Activated naive CD4-positive, alpha-beta T cell treated with anti-CD3 and anti-CD28 coated beads, Interleukin-2, amount 10 ng/mL, durations not matched to agents 7 days and 5 days (primary cell): ENCODE measurements around the gene TRAPPC12.

Source experiments
- CTCF ChIA-PET: fragments of 350-600 bp; sonication (Branson Sonifier 250); formaldehyde crosslinking; loops from one replicate; lab custom pipeline; 2021; ENCODE audit warnings: antibody characterized with exemption; lab: Charles Lee
- DNase-seq: peaks from one replicate; pipeline ENCODE4 v3.0.0-alpha.2; 2020
- H3K27ac Mint-ChIP-seq: one replicate; pipeline ENCODE4 v1.8.0; 2021; ENCODE audit warnings: mild to moderate bottlenecking, moderate library complexity, mixed read lengths
- H3K27me3 Mint-ChIP-seq: one replicate; pipeline ENCODE4 v1.8.0; 2021; ENCODE audit warnings: mild to moderate bottlenecking, mixed read lengths
- H3K36me3 Mint-ChIP-seq: one replicate; pipeline ENCODE4 v1.8.0; 2021; ENCODE audit warnings: mixed read lengths
- H3K4me1 Mint-ChIP-seq: one replicate; pipeline ENCODE4 v1.8.0; 2021; ENCODE audit warnings: mixed read lengths
- H3K4me3 Mint-ChIP-seq: one replicate; pipeline ENCODE4 v1.8.0; 2021; ENCODE audit warnings: mild to moderate bottlenecking, moderate library complexity, mixed read lengths
- H3K9me3 Mint-ChIP-seq: one replicate; pipeline ENCODE4 v1.8.0; 2021; ENCODE audit warnings: mixed read lengths

TRAPPC12 gene

GRCh38 chr2:3424171-3424795, 44.8 kb downstream of the TRAPPC12 start:
- Mint-ChIP-seq H3K4me3 (no peak overlapping the region), H3K4me1 (no peaks in the 10 kb centered on the region), H3K9me3 (no peaks in the 10 kb centered on the region), H3K27me3 (no peaks in the 10 kb centered on the region), H3K36me3 (peaks cover 25% of the 10 kb centered on the region), H3K27ac (no peak overlapping the region)
- CTCF ChIA-PET, result interaction anchor here (0.6 to 3.8 kb wide), 16 partner anchors 9 to 228 kb away, joined by 3 to 33 read pairs (median 4); no protein-coding TSS in a partner anchor
- no peak for DNase-seq

GRCh38 chr2:3426615-3427014, 47.1 kb downstream of the TRAPPC12 start:
- no peak overlapping the region for H3K4me3 Mint-ChIP-seq
- H3K27me3 Mint-ChIP-seq, result no peaks in the 10 kb centered on the region
- H3K4me1 Mint-ChIP-seq, result no peaks in the 10 kb centered on the region
- CTCF ChIA-PET, result interaction anchor here (0.8 to 1.6 kb wide), 4 partner anchors 36 to 354 kb away, joined by 3 to 5 read pairs (median 3); no protein-coding TSS in a partner anchor
- no peak for DNase-seq
- H3K36me3 Mint-ChIP-seq, result peaks cover 25% of the 10 kb centered on the region
- H3K27ac Mint-ChIP-seq, result no peak overlapping the region
- H3K9me3 Mint-ChIP-seq, result no peaks in the 10 kb centered on the region

DNA sequence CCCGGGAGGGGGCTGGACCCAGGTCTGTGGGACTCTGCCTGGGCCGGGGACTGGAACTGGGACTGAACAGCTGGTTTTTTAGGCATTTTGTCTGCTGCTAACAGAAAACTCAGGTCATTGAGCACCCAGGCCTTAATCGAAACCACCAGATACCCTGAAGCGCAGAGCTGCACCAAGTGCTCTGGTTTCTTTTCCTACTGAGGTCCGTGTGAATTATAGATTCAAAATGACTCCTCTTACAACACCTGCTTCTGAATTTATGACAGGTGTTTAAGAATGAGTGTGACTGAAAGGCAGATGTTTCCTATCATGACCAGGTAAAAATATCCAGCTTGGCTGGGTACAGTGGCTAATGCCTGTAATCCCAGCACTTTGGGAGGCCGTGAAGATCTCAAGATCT, 47.8 kb downstream of the TRAPPC12 start:
- Mint-ChIP-seq H3K27ac (no peak overlapping the region), H3K9me3 (no peaks in the 10 kb centered on the region), H3K4me1 (no peaks in the 10 kb centered on the region), H3K4me3 (no peak overlapping the region), H3K36me3 (peaks cover 25% of the 10 kb centered on the region), H3K27me3 (no peaks in the 10 kb centered on the region)
- CTCF ChIA-PET, result interaction anchor here (0.8 to 1.6 kb wide), 3 partner anchors 35 to 354 kb away, joined by 3 to 5 read pairs (median 3); no protein-coding TSS in a partner anchor
- DNase-seq, result no peak

DNA sequence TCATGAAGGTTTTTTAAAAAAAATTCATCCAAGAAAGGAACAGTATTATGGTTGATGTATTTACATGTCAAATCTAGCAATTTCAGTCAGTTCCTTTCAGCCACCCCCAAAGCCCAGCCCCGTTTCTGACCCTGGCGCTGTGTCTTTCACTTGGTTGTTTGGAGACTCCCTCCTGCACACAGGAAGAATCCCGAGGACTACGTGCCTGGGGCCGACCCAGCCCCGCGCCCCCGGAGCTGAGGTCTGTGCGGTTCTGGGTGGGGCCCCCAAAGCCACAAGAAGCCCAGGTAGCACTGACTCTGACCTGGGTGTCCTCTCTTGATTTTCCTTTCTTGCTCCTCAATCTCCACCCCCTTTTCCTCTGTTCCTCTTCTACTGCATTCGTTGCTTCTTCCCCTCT, 49.1 kb downstream of the TRAPPC12 start:
- Mint-ChIP-seq H3K27ac (no peak overlapping the region), H3K4me3 (no peak overlapping the region), H3K4me1 (no peaks in the 10 kb centered on the region), H3K27me3 (no peaks in the 10 kb centered on the region), H3K9me3 (no peaks in the 10 kb centered on the region), H3K36me3 (peaks cover 18% of the 10 kb centered on the region)
- CTCF ChIA-PET, result interaction anchor here (1.1 to 1.2 kb wide), 2 partner anchors 9 to 223 kb away, joined by 3 to 4 read pairs; no protein-coding TSS in a partner anchor
- no peak for DNase-seq

GRCh38 chr2:3429066-3429610, 49.6 kb downstream of the TRAPPC12 start:
- Mint-ChIP-seq H3K36me3 (peaks cover 15% of the 10 kb centered on the region), H3K4me1 (no peaks in the 10 kb centered on the region), H3K27me3 (no peaks in the 10 kb centered on the region), H3K9me3 (no peaks in the 10 kb centered on the region), H3K4me3 (no peak overlapping the region), H3K27ac (no peak overlapping the region)
- DNase-seq, result no peak
- CTCF ChIA-PET, result interaction anchor here (1.2 kb wide), 1 partner anchor 223 kb away, joined by 4 read pairs; no protein-coding TSS in a partner anchor

DNA sequence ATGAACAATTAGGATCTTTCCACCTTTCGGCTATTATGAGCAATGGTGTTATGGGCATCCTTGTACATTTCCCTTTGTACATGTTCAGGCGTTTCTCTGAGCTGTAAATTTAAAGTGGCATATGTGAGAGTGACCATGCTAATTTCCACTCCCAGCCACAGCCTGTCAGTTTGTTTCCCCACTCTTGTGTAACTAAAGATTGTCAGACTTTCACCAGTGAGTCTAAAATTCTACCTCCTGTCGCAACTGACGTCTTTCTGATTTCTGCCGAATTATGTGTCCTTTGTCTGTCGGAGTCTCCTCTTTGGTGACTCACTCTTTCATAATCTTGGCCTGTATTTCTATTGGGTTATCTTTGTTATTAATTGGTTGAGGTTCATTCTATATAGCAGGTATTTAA, 50.7 kb downstream of the TRAPPC12 start:
- CTCF ChIA-PET, result no interaction called here
- no peaks in the 10 kb centered on the region for H3K4me1 Mint-ChIP-seq
- H3K36me3 Mint-ChIP-seq, result peaks cover 12% of the 10 kb centered on the region
- H3K27me3 Mint-ChIP-seq, result no peaks in the 10 kb centered on the region
- no peak overlapping the region for H3K4me3 Mint-ChIP-seq
- H3K27ac Mint-ChIP-seq, result no peak overlapping the region
- H3K9me3 Mint-ChIP-seq, result no peaks in the 10 kb centered on the region
- no peak for DNase-seq

DNA sequence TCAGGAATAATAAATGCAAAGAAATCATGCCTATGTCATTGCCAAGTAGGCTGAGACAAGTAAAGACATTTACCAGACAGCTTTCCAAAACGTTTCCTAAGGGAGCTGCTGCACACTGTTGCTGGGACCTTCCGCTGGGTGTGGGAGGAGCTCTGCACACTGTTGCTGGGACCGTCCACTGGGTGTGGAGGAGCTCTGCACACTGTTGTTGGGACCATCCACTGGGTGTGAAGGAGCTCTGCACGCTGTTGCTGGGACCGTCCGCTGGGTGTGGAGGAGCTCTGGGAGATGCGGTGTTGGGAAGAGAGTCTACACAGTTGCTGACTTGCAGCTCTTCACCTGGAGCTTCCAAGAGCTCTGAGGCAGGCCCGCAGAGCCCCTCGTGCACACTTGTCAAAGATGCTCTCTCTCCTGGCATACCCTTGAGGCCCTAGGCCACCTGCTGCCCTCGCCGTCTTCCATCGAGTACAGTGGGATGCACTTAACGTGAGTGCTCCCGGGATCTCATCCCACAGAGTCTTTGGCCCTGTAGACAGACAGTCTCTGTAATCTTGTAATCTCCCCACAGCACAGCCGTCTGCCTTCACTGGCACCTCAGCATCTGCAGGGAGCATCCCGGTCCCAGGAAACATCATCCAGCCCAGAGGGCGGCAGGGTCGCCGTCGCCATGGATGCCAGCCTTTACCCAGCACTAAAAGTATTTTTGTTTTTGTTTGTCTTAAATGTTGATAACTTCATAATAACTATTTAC, 51.4 kb downstream of the TRAPPC12 start:
- DNase-seq, result no peak
- Mint-ChIP-seq H3K27me3 (no peaks in the 10 kb centered on the region), H3K36me3 (peaks cover 12% of the 10 kb centered on the region), H3K4me3 (no peak overlapping the region), H3K27ac (no peak overlapping the region), H3K9me3 (no peaks in the 10 kb centered on the region), H3K4me1 (no peaks in the 10 kb centered on the region)
- CTCF ChIA-PET, result no interaction called here

DNA sequence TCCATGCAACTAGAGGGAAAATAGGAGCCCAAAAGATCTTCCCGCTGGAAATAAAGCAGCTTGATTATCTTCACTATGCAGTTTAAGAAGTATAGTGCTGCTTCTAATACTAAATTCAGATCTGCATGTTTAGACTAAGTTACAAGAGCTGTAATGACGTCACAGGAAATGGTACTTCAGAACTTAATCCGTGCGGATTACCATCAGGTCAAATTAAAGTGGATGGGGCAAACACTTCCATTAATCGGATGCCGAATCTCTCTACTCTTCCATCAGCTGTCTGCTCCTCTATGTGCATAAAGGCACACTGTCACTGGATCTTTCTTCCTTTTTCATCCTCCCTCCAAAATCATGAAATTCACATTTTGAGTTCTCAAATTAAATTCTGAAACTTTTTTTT, 52.6 kb downstream of the TRAPPC12 start:
- H3K27ac Mint-ChIP-seq, result no peak overlapping the region
- no peak overlapping the region for H3K4me3 Mint-ChIP-seq
- H3K9me3 Mint-ChIP-seq, result no peaks in the 10 kb centered on the region
- DNase-seq, result no peak
- CTCF ChIA-PET, result no interaction called here
- peaks cover 7% of the 10 kb centered on the region for H3K36me3 Mint-ChIP-seq
- no peaks in the 10 kb centered on the region for H3K27me3 Mint-ChIP-seq
- no peaks in the 10 kb centered on the region for H3K4me1 Mint-ChIP-seq

DNA sequence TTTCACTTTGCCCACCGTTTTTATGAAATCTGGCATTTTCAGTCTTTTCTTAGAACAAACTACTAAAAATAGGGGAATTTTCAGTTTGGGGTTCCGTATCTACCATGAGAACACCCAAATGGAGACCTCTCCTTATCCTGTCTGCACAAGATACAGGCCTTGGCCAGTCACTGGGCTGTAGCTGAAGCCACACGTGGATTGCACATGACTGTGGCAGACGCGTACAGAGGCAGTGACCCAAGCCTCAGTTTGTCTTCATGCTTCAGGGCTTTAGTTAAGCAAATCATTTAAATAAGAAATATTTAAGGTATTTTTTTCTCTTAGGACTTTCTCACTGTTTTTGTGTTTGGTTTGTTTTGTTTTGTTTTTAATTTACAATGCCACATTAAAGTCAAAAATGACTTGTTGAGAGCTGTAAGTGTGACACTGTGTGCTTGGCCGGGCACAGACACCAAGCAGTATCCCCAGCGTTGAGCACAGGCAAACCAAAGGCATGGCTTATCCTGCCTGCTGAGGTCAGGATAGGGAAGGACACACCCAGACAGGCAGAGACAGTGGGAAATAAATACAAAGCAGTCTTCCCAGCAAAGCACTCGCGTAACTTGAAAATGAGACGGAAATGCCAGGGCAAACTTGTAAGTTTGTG, 53.3 kb downstream of the TRAPPC12 start:
- DNase-seq, result no peak
- CTCF ChIA-PET, result interaction anchor here (1.8 kb wide), 1 partner anchor 9 kb away, joined by 13 read pairs; no protein-coding TSS in a partner anchor
- no peak overlapping the region for H3K4me3 Mint-ChIP-seq
- H3K27me3 Mint-ChIP-seq, result no peaks in the 10 kb centered on the region
- no peaks in the 10 kb centered on the region for H3K9me3 Mint-ChIP-seq
- no peaks in the 10 kb centered on the region for H3K4me1 Mint-ChIP-seq
- H3K36me3 Mint-ChIP-seq, result peaks cover 7% of the 10 kb centered on the region
- no peak overlapping the region for H3K27ac Mint-ChIP-seq

- Mint-ChIP-seq H3K36me3 (peaks cover 7% of the 10 kb centered on the region), H3K27ac (no peak overlapping the region), H3K27me3 (no peaks in the 10 kb centered on the region), H3K4me1 (no peaks in the 10 kb centered on the region), H3K4me3 (no peak overlapping the region), H3K9me3 (no peaks in the 10 kb centered on the region)
- CTCF ChIA-PET, result interaction anchor here (1.1 to 1.8 kb wide), 2 partner anchors 10 to 29 kb away, joined by 3 to 13 read pairs; no protein-coding TSS in a partner anchor
- DNase-seq, result no peak
These were observed 53.8 kb downstream of the TRAPPC12 start for GRCh38 chr2:3433339-3433699.

GRCh38 chr2:3433776-3434400, 54.4 kb downstream of the TRAPPC12 start:
- Mint-ChIP-seq H3K36me3 (peaks cover 6% of the 10 kb centered on the region), H3K27me3 (no peaks in the 10 kb centered on the region), H3K4me1 (no peaks in the 10 kb centered on the region), H3K27ac (no peak overlapping the region), H3K9me3 (no peaks in the 10 kb centered on the region), H3K4me3 (no peak overlapping the region)
- CTCF ChIA-PET, result interaction anchor here (0.6 to 1.8 kb wide), 3 partner anchors 10 to 211 kb away, joined by 3 to 13 read pairs (median 3); no protein-coding TSS in a partner anchor
- DNase-seq, result no peak

- no peak overlapping the region for H3K27ac Mint-ChIP-seq
- no peak for DNase-seq
- H3K4me3 Mint-ChIP-seq, result no peak overlapping the region
- H3K9me3 Mint-ChIP-seq, result no peaks in the 10 kb centered on the region
- CTCF ChIA-PET, result interaction anchor here (1.1 to 1.8 kb wide), 2 partner anchors 11 to 27 kb away, joined by 3 to 13 read pairs; no protein-coding TSS in a partner anchor
- no peaks in the 10 kb centered on the region for H3K4me1 Mint-ChIP-seq
- H3K27me3 Mint-ChIP-seq, result no peaks in the 10 kb centered on the region
- H3K36me3 Mint-ChIP-seq, result peaks cover 5% of the 10 kb centered on the region
These were observed 55.2 kb downstream of the TRAPPC12 start for GRCh38 chr2:3434654-3435053.

DNA sequence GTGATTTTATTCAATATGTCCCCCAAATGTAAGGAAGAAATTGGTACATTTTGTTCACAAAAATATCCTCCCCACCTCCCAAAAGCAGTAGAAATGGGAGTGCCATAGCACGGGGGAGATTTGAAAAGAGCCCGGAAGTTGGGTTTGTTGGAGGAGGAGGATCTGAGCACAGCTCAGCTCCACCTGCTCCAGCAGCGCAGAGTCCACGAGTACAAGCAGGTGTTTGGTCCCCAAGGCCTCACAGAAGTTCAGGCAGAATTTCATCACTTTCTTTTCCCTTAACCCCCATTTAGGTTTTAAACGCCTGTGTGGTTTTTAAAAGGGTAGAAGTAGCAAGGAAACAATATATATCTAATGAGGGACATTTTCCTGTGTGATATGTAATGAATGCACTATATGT, 56.0 kb downstream of the TRAPPC12 start:
- CTCF ChIA-PET, result no interaction called here
- H3K4me3 Mint-ChIP-seq, result no peak overlapping the region
- H3K9me3 Mint-ChIP-seq, result no peaks in the 10 kb centered on the region
- DNase-seq, result no peak
- H3K27me3 Mint-ChIP-seq, result no peaks in the 10 kb centered on the region
- no peak overlapping the region for H3K27ac Mint-ChIP-seq
- no peaks in the 10 kb centered on the region for H3K4me1 Mint-ChIP-seq
- peaks cover 5% of the 10 kb centered on the region for H3K36me3 Mint-ChIP-seq
